SK-N-MC (cell line): Measurements from ENCODE around the gene MAP3K7.

ENCODE experiments used
- EZH2 ChIP-seq: fragments of 200-600 bp; sonication (generic); IDR thresholded peaks from one replicate; pipeline ENCODE4 v1.6.1; 2017; ENCODE audit warnings: antibody characterized with exemption
- FOXP2 ChIP-seq: optimal IDR thresholded peaks from 2 replicates; pipeline ENCODE3; 2011; ENCODE audit warnings: mild to moderate bottlenecking, moderate library complexity; ENCODE audit not compliant: insufficient read depth; ENCODE audit errors: extremely low read length, control extremely low read depth
- POLR2AphosphoS5 ChIP-seq: IDR thresholded peaks from 2 replicates; pipeline ENCODE4 v1.6.1; 2012; ENCODE audit warnings: mild to moderate bottlenecking, low read depth, low read length, borderline replicate concordance

DNA sequence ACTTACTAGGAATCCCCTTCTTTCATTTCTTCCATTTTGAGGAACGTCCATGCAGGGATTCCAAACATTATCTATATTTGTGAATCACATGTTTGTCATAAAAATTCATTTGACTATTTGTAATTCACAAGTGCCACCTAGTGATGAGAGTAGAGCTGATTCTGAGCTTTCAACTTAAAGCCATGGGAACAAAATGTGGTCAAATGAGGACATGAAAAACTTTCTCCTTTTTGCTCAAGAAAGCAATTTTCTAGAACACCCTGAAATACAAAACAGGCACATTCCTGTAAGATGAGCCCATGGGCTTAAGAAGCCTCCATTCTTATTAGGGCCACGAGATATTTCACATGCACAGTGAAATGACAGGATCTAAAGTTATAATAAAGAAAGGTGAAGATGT, 12.3 kb downstream of the MAP3K7 start:
- TF ChIP-seq POLR2AphosphoS5 (no peak), EZH2 (no peak), FOXP2 (no peak)
